ENCODE measurements around the gene SLCO2B1.

The SLCO2B1 gene

GRCh38 chr11:75241036-75241905 is 90.4 kb downstream of the SLCO2B1 start:
- peak; percentile 25 for DNase-seq (ENCODE audit: low read depth)
- peak overlapping the region; percentile 51 for H3K4me3 ChIP-seq (ENCODE audit: low read depth, low read length)

- DNase-seq (ENCODE audit: low read depth) = no peak
- peak overlapping the region; percentile 51 for H3K4me3 ChIP-seq (ENCODE audit: low read depth, low read length)
These were observed 91.2 kb downstream of the SLCO2B1 start for GRCh38 chr11:75241906-75242644.

GRCh38 chr11:75242722-75243600 is 92.1 kb downstream of the SLCO2B1 start:
- no peak overlapping the region for H3K4me3 ChIP-seq (ENCODE audit: low read depth, low read length)
- DNase-seq (ENCODE audit: low read depth) = no peak

GRCh38 chr11:75244052-75244814 is 93.3 kb downstream of the SLCO2B1 start:
- DNase-seq (ENCODE audit: low read depth) = no peak
- H3K4me3 ChIP-seq (ENCODE audit: low read depth, low read length) = no peak overlapping the region

GRCh38 chr11:75245356-75246005 is 94.6 kb downstream of the SLCO2B1 start:
- H3K4me3 ChIP-seq (ENCODE audit: low read depth, low read length) = no peak overlapping the region

GRCh38 chr11:75246006-75246670 is 95.2 kb downstream of the SLCO2B1 start:
- H3K4me3 ChIP-seq (ENCODE audit: low read depth, low read length) = no peak overlapping the region

More at GRCh38 chr11:75245356-75246005, 94.6 kb downstream of the SLCO2B1 start:
- DNase-seq (ENCODE audit: low read depth) = no peak

GRCh38 chr11:75246671-75247350 is 95.9 kb downstream of the SLCO2B1 start:
- no peak for DNase-seq (ENCODE audit: low read depth)
- H3K4me3 ChIP-seq (ENCODE audit: low read depth, low read length) = no peak overlapping the region

More at GRCh38 chr11:75246006-75246670, 95.2 kb downstream of the SLCO2B1 start:
- DNase-seq (ENCODE audit: low read depth) = no peak

- no peak overlapping the region for H3K4me3 ChIP-seq (ENCODE audit: low read depth, low read length)
- DNase-seq (ENCODE audit: low read depth) = no peak
These were observed 98.0 kb downstream of the SLCO2B1 start for GRCh38 chr11:75248924-75249256.

- no peak overlapping the region for H3K4me3 ChIP-seq (ENCODE audit: low read depth, low read length)
- DNase-seq (ENCODE audit: low read depth) = no peak
These were observed 98.8 kb downstream of the SLCO2B1 start for GRCh38 chr11:75249704-75250103.

GRCh38 chr11:75254326-75254725 is 103.4 kb downstream of the SLCO2B1 start:
- no peak for DNase-seq (ENCODE audit: low read depth)
- no peak overlapping the region for H3K4me3 ChIP-seq (ENCODE audit: low read depth, low read length)

Data from skeletal muscle cell (primary cell).